GM15510 (cell line): ENCODE measurements around the gene ZSWIM4.

Source experiments
- POLR2A ChIP-seq: IDR thresholded peaks from 3 replicates; pipeline ENCODE4 v1.6.1; 2011; ENCODE audit warnings: borderline replicate concordance; ENCODE audit not compliant: insufficient read length; ENCODE audit errors: extremely low read depth

ZSWIM4 gene

DNA sequence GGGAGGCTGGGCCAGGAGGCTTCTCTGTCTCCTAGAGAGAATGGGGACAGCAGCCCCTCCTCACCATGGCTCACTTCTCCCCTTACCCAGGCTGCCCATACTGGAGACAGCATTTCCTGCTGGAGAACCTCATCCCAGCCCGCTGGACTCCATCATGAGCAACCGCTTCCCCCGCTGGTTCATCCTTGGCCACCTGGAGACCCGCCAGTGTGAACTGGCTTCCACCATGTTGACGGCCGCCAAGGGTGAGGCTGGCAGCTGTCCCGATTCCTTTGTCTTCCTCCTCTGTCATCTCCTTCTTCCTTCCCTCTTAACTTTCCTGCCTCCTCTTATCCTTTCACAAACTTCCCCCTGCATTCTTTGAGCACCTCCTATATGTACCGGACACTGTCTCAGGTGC lies 28.0 kb downstream of the ZSWIM4 start:
- TF ChIP-seq POLR2A: no peak

DNA sequence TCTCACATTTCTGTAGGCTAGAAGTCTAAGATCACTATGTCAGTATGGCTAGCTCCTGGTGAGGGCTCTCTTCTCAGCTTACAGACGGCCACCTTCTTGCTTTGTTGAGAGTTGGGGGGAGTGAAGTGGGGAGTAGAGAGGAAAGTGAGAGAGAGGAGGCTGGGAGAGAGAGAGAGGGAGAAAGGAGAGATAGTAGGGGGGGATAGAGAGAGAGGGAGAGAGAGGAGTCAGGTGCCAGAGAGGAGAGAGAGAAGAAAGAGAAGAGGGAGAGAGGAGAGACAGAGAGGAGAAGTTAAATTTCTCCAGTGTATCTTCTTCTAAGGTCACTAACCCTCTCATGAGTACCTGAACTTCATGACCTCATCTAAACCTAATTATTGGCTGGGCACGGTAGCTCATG lies 28.7 kb downstream of the ZSWIM4 start:
- no peak for TF ChIP-seq POLR2A

DNA sequence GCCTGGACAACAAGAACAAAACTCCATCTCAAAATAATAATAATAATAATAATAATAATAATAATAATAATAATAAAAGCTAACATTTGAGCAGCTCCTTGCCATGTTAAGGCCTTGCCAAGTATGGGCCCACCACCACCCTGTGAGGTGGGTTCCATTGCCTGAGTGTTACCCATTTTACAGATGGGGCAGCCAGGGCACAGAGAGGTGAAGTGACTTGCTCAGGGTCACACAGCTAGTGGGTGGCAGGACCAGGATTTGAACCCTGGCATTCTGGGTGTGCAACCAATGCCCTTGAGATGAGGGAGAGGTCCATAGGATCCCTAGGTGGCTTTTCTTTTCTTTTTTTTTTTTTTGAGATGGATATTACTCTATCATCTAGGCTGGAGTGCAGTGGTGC lies 29.5 kb downstream of the ZSWIM4 start:
- no peak for TF ChIP-seq POLR2A

DNA sequence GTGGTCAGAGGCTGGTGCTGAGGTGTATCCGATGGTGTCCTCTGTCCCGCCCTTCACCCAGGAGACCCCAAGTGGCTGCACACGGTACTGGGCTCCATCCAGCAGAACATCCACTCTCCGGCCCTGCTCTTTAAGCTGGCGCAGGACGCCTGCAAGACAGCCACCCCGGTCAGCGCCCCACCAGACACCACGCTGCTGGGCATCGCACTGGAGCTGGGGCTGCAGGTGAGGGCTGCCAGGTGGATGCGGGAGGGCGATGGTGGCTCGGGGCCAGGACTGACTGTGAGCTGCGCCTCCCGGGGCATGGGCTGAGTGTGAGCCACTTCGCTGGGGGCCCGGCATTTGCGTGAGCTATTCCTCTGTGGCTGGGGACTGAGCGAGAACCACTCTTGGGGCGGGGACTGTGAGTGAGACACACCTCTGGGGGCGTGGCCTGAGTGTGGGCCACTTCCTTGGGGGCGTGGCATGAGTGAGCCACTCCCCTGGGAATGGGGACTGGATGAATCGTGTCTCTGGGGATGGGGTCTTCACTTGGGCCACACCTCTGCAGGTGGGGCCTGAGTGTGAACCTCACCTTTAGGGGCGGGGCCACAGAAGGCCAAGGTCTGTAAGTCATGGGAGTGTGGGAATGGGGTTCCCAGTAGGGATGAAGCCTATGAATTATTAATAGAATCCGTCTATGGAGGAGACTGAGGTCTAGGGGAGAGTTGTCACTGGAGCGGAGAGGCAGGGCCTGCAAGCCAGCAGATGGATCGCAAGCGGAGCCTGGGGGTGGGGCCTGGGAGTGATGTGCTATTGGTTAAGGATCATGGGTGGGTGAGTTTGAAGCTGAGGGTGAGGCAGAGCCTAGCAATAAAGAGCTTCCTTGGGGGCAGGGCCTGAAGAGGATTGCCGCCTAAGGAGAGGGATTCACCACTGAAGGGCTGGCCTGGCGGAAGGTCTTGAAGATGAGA lies 30.5 kb downstream of the ZSWIM4 start:
- TF ChIP-seq POLR2A: no peak

DNA sequence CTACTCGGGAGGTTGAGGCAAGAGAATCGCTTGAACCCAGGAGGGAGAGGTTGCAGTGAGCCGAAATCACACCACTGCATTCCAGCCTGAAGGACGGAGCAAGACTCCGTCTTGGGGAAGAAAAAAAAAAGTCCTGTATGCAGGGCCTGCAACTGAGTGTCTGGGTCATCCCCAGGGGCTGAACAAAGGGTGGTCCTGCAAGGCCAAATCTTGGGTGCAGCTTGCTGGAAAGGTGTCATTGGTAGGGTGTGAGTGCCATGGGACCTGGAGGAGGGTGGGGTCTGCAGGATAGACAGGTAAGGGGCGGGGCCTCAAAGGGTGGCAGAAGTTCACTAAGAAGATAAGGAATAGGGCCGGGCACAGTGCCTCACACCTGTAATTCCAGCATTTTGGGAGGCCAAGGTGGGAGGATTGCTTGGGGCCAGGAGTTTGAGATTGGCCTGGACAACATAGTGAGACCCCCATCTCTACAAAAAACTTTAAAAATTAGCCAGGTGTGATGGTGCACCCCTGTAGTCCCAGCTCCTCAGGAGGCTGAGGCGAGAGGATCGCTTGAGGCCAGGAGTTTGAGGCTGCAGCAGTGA lies 31.5 kb downstream of the ZSWIM4 start:
- TF ChIP-seq POLR2A: no peak

DNA sequence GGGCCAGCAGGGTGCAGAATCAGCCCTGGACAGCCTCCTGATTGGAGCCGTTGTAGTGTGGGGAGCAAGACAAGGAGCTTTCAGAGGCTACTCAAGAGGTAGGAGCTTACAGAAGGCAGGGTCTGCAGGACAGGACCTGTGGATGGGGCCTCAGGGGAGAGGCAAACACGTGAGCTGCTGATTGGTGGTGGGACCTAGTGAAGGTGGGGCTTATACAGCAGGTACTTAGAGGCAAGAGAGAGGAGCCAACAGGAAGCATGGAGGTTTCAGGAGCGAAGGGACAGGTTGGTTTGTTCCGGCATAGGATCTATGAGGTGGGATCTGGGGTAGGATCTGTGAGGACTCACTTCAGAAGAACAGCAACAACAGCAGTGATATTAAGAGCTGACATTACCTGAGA lies 32.4 kb downstream of the ZSWIM4 start:
- TF ChIP-seq POLR2A: no peak

DNA sequence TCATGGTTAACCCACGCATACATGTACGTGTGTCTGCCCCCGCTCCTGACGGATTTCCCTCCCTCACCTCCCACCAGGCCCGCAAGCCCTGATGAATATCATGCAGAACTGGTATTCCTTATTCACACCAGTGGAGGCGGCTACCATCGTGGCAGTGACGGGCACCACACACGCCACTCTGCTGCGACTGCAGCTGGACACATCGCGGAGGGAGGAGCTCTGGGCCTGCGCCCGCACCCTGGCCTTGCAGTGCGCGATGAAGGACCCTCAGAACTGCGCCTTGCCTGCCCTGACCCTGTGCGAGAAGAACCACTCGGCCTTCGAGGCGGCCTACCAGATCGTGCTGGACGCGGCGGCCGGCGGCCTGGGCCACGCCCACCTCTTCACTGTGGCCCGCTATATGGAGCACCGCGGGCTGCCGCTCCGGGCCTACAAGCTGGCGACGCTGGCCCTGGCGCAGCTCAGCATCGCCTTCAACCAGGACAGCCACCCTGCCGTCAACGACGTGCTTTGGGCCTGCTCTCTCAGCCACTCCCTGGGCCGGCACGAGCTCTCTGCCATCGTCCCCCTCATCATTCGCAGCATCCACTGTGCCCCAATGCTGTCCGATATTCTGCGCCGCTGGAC lies 35.0 kb downstream of the ZSWIM4 start:
- TF ChIP-seq POLR2A: no peak

DNA sequence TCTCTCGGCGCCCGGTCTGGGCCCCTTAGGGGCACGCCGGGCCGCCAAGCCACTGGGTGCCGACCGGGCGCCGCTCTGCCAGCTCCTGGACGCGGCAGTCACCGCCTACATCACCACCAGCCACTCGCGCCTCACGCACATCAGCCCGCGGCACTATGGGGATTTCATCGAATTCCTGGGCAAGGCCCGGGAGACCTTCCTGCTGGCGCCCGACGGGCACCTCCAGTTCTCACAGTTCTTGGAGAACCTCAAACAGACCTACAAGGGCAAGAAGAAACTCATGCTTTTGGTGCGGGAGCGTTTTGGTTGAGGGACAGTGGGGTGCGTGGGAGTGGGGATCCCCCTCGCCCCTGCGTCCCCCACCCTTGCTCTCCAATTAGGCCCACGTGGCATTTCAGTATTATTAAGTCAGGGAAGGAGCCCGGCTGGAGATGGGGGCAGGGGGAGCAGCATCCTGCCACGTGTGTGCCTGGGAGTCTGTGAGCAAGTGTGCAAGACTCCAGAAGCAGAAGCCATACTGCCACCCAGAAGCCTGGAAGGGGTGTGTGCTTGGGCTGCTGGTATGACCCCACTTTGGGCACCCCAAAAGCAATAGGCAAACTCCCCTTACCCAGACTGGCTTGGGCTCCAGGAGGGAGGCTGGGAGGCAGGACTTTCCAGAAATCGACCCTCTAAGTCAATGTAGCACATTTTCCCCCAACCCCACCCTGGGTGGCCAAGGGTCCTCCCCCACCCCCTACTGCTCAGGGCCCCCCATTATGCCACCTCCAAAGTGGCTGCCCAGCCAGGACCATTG lies 35.7 kb downstream of the ZSWIM4 start:
- no peak for TF ChIP-seq POLR2A

DNA sequence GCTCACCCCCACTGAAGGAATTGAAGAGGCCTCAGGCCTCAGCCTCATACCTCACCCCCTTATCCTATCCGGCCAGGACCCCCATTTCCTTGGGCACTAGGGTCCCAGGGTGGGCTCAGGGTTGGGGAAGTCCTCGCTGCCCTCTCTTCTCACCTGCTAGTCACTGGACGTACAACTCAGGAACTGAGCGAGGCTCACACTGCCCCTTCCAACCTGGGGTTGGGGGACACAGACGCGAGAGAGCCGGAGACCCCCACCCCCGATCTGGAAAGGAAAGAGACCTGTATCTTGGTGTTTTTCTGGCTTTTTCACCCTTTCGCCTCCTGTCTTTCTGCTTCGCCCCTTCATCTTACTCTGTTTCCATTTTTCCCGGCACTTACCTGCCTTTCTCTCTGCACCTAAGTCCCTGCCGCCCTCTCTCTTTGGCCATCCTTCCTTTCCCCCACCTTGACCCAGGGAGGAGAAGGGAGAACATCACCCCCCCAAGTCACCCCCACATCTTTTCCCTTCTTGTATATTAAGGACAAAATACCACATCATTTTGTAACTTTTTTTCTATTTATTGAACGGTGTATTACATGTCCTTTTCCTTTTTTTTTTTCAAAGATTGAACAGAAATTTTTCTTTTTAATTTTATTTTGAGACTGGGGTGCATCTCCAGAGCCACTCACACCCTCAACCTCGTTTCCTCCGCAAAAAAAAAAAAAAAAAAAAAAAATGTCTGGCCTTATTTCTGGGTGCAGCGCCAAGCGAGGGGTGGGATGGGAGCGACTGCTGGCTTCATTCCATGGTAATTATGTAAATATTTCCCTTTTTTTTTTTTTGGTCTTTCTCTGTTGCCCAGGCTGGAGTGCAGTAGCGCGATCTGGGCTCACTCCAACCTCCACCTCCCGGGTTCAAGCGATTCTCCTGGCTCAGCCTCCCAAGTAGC lies 36.6 kb downstream of the ZSWIM4 start:
- TF ChIP-seq POLR2A: no peak

DNA sequence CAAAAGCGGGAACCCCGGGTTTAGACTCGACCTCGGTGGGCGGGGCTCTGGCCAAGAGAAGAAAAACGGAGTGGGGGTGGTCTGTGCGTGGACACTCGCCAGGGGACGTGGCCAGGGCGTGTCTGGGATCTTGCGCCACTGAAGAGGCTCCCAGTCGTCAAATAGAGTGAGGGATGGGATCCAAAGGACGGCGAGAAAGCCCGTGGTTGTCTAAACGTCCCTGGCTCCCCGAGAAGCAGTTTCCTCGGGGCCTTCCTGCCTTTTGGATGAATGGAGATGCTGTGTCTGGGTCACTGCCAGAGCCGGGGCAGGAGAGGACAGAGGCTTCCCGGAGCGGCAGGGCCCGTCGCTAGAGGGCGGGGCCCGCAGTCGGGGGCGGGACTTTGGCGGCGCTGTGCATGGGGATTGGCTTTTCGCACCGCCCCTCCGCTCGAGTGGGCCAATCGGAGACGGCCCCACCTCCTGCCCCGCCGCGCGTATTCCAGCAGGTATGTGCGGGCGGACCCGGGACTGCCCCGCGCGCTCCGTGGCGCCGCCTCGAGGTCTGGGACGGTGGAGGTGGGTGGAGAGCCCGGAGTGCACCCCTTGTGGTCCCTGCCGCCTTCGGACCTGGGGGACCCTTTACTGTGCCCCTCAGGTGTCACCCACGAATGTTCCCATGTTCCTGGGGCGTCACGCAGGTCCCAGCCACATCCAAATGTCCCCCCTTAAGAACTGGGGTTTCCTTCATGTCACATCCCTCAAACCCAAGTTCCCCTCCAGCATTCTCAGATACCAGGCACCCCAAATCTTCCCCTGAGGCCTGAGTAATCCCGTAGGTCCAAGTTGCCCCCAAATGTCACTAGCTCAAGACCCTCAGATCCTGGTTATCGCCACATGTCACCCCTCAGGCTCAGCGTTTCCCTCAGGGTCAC lies 38.3 kb downstream of the ZSWIM4 start:
- peak; percentile 44 for TF ChIP-seq POLR2A

DNA sequence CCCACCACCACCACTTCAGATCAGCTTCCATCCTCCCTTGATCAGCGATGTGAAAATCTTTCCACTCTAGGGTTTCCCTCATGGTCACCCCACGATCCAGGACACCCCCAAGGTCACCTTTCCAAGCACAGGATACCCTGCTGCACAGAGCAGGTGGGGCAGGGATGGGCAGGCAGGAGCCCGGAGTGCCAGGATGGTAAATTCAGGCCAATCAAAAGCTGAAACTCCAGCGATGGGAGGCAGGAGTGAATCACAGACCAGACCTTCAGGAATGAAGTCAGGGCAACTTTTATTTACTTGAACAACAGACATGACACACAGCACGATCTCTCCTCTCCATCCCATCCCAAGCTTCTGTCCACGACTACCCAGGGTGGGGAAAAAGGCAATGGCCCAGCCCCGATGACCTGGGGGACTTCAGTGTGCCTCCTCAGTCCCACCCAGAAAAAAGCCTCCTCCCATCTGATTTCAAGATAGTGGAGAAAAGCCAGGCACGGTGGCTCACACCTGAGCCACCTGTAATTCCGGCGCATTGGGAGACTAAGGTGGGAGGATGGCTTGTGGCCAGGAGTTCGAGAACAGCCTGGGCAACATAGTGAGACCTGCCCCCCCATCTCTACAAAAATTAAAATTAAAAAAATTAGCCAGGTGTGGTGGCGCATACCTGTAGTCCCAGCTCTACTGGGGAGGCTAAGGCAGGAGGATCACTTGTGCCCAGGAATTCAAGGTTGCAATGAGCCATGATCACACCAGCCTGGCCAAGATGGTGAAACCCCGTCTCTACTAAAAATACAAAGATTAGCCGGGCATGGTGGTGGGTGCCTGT lies 39.2 kb downstream of the ZSWIM4 start:
- no peak for TF ChIP-seq POLR2A
